Mesenchymal stem cell (in vitro differentiated cells and primary cell): ENCODE results near the gene NNMT.

Experiments used
- DNase-seq: peaks from one replicate; pipeline ENCODE4 v3.0.0-alpha.2; 2013
- H2AFZ ChIP-seq: one replicate; pipeline ENCODE4 v1.6.1; 2013; ENCODE audit warnings: low read depth, mild to moderate bottlenecking, control low read depth, inconsistent platforms, low read length, moderate library complexity
- H2AK5ac ChIP-seq: 2 replicates; pipeline ENCODE4 v1.6.1; 2013; ENCODE audit warnings: low read length, moderate library complexity, mild to moderate bottlenecking, inconsistent platforms; ENCODE audit not compliant: severe bottlenecking
- H2BK120ac ChIP-seq: one replicate; pipeline ENCODE4 v1.6.1; 2013; ENCODE audit warnings: low read depth, mild to moderate bottlenecking, inconsistent platforms, low read length, moderate library complexity
- H2BK12ac ChIP-seq, 2 experiments: one replicate each; pipeline ENCODE4 v1.6.1; 2013; ENCODE audit warnings: inconsistent platforms in 2 of 2, low read length in 2 of 2, mild to moderate bottlenecking in 2 of 2, moderate library complexity in 2 of 2, control low read depth in 1 of 2
- H2BK15ac ChIP-seq: one replicate; pipeline ENCODE4 v1.6.1; 2013; ENCODE audit warnings: mild to moderate bottlenecking, low read depth, inconsistent platforms; ENCODE audit not compliant: poor library complexity, severe bottlenecking
- H2BK5ac ChIP-seq: 2 replicates; pipeline ENCODE4 v1.6.1; 2013; ENCODE audit warnings: low read depth, mild to moderate bottlenecking, low read length, control low read depth, inconsistent platforms; ENCODE audit not compliant: poor library complexity, severe bottlenecking
- H3K14ac ChIP-seq, 2 experiments: one replicate each; pipeline ENCODE4 v1.6.1; 2013; ENCODE audit warnings: inconsistent platforms in 2 of 2, low read length in 2 of 2, control low read depth in 1 of 2, mild to moderate bottlenecking in 1 of 2, moderate library complexity in 1 of 2
- H3K18ac ChIP-seq, 2 experiments: one replicate each; pipeline ENCODE4 v1.6.1; 2013; ENCODE audit warnings: inconsistent platforms in 2 of 2, low read length in 2 of 2, control low read depth in 1 of 2, low read depth in 1 of 2, mild to moderate bottlenecking in 1 of 2
- H3K23ac ChIP-seq, 2 experiments: one replicate each; pipeline ENCODE4 v1.6.1; 2013; ENCODE audit warnings: inconsistent platforms in 2 of 2, low read length in 2 of 2, mild to moderate bottlenecking in 2 of 2, moderate library complexity in 2 of 2, control low read depth in 1 of 2
- H3K27ac ChIP-seq: 2 replicates; pipeline ENCODE4 v1.5.1; 2013; ENCODE audit warnings: mild to moderate bottlenecking, moderate library complexity, low read length, control low read depth, inconsistent platforms; ENCODE audit not compliant: poor library complexity, severe bottlenecking
- H3K27me3 ChIP-seq, 2 experiments: 2 replicates each; pipeline versions ENCODE4 v1.6.1 to v1.7.0; 2013; ENCODE audit warnings: low read length in 2 of 2, mild to moderate bottlenecking in 2 of 2, moderate library complexity in 2 of 2, control low read depth in 1 of 2, inconsistent platforms in 1 of 2; ENCODE audit not compliant: control insufficient read depth in 1 of 2, insufficient read depth in 1 of 2
- H3K36me3 ChIP-seq, 2 experiments: 2 replicates each; pipeline versions ENCODE4 v1.6.1 to v1.7.0; 2013; ENCODE audit warnings: low read length in 2 of 2, control low read depth in 1 of 2, inconsistent platforms in 1 of 2, low read depth in 1 of 2, mild to moderate bottlenecking in 1 of 2; ENCODE audit not compliant: insufficient read depth in 2 of 2, control insufficient read depth in 1 of 2
- H3K4ac ChIP-seq, 2 experiments: one replicate each; pipeline ENCODE4 v1.6.1; 2013; ENCODE audit warnings: inconsistent platforms in 2 of 2, low read length in 2 of 2, mild to moderate bottlenecking in 2 of 2, moderate library complexity in 2 of 2, control low read depth in 1 of 2, low read depth in 1 of 2
- H3K4me1 ChIP-seq: 2 replicates; pipeline ENCODE4 v1.6.1; 2013; ENCODE audit warnings: low read depth, low read length, control low read depth; ENCODE audit not compliant: control insufficient read depth, insufficient read depth
- H3K4me2 ChIP-seq: 2 replicates; pipeline ENCODE4 v1.6.1; 2013; ENCODE audit warnings: low read length, mild to moderate bottlenecking, inconsistent platforms; ENCODE audit not compliant: poor library complexity, severe bottlenecking
- H3K4me3 ChIP-seq, 2 experiments: 2 replicates each; pipeline versions ENCODE4 v1.5.1 to v1.7.0; 2013; ENCODE audit warnings: low read length in 2 of 2, mild to moderate bottlenecking in 2 of 2, control low read depth in 1 of 2, low read depth in 1 of 2; ENCODE audit not compliant: insufficient read depth in 1 of 2
- H3K79me1 ChIP-seq: replicated peaks from 2 replicates; pipeline ENCODE4 v1.6.1; 2013; ENCODE audit warnings: mild to moderate bottlenecking, control low read depth, low read length, inconsistent platforms; ENCODE audit not compliant: poor library complexity, severe bottlenecking
- H3K9ac ChIP-seq: 2 replicates; pipeline ENCODE4 v1.7.0; 2013; ENCODE audit warnings: mild to moderate bottlenecking, low read length, moderate library complexity
- H3K9me3 ChIP-seq: 2 replicates; pipeline ENCODE4 v1.7.0; 2013; ENCODE audit warnings: mild to moderate bottlenecking, low read length; ENCODE audit not compliant: control insufficient read depth
- H4K8ac ChIP-seq: one replicate; pipeline ENCODE4 v1.6.1; 2013; ENCODE audit warnings: inconsistent platforms, mild to moderate bottlenecking, low read length, moderate library complexity
- H4K91ac ChIP-seq: one replicate; pipeline ENCODE4 v1.6.1; 2013; ENCODE audit warnings: mild to moderate bottlenecking, low read length, inconsistent platforms
- WGBS: methylation state at CpG from one replicate; pipeline ENCODE4 v1.1.7; 2013; ENCODE audit warnings: mixed read lengths; 5-methylcytosine and 5-hydroxymethylcytosine counted together

The NNMT gene

DNA sequence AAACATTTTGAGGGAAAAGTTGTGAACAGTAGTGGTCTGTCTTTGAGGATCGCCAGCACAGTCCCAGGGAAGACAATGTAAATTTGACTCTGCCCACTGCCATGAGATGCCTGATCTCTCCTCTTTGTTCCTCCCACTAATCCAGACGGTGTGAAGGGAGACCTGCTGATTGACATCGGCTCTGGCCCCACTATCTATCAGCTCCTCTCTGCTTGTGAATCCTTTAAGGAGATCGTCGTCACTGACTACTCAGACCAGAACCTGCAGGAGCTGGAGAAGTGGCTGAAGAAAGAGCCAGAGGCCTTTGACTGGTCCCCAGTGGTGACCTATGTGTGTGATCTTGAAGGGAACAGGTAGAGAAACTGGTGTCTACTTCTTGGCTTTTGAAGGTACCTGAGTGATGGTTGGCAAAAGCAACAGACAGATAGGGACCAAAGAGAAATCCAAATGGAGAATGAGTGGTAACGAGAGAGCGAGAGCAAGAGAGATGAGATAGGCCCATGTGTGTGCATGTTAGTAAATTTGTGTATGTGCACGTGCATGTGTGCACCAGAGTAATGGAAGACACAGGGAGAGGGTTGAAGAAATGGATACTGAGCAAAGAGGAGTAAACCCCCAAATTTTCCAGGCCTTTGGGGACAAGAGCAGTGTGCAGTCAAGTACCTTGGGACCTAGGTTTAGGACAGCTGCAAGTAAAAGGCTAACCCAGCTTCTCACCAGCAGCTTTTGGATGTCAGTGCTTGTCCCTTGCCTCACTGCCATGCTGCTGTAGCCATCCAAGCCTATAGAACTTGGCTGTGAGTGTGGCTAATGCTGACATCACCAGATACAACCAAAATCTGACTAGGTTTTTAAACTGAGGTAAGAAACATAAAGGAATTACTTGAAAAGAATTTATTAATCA is 1.9 kb downstream of the NNMT start:
- Histone ChIP-seq H3K79me1 (no peaks in the 10 kb centered on the region), H2BK15ac (peak overlapping the region; percentile 63), H3K27me3 (no peaks in the 10 kb centered on the region)

DNA sequence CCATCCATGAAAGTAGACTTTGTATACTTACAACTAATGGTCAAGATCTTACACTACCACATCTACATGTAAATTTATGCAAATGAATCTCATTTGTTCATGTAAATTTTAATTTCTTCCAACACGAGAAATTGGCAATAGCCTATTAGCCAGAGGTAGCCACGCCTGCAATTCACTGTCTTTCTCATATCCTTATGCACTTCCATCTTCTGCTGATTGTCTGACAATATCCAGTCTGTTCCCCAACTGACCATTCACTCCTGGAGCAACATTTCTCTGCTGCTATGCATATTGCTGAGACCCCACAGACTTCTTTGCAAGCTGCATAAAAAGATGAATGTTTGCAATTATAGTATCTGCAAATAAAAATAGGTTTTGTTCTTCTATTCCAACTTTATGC is 2.5 kb downstream of the NNMT start:
- Histone ChIP-seq H4K8ac (no peak overlapping the region), H3K23ac (no peak overlapping the region), H3K9me3 (peaks cover 12% of the 10 kb centered on the region), H2BK5ac (no peak overlapping the region), H2AFZ (no peak overlapping the region), H3K9ac (peak overlapping the region; percentile 100), H3K4ac (no peak overlapping the region), H3K4me2 (peak overlapping the region; percentile 18), H2BK15ac (no peak overlapping the region), H3K14ac (no peak overlapping the region), H3K36me3 (peaks cover 9 to 61% of the 10 kb centered on the region in 2 experiments), H3K27ac (peak overlapping the region; percentile 97), H2BK120ac (no peak overlapping the region), H3K18ac (no peak overlapping the region), H2AK5ac (no peak overlapping the region), H3K27me3 (no peaks in the 10 kb centered on the region), H3K4me3 (peak overlapping the region; percentile 22 to 92), H4K91ac (no peak overlapping the region), H3K79me1 (no peaks in the 10 kb centered on the region), H3K4me1 (peaks cover 5% of the 10 kb centered on the region), H2BK12ac (no peak overlapping the region)
- peak; percentile 46 for DNase-seq
- WGBS, result 44% methylated on average over 2 of the region's 2 CpGs

More for the DNA sequence above, 1.9 kb downstream of the NNMT start:
- WGBS, result 56% methylated on average over 8 of the region's 8 CpGs
- Histone ChIP-seq H2BK5ac (peak overlapping the region; percentile 75), H4K91ac (no peak overlapping the region), H2AK5ac (peak overlapping the region; percentile 92), H2BK12ac (peak overlapping the region; percentile 42 to 68), H3K9ac (peak overlapping the region; percentile 100), H3K18ac (peak overlapping the region; percentile 34 to 91), H2AFZ (no peak overlapping the region), H3K4me3 (peak overlapping the region; percentile 57 to 92), H3K14ac (peak overlapping the region in 1 of 2 experiments; percentile 2), H3K23ac (no peak overlapping the region), H2BK120ac (peak overlapping the region; percentile 15), H3K36me3 (peaks cover 7 to 55% of the 10 kb centered on the region in 2 experiments), H3K27ac (peak overlapping the region; percentile 97), H3K4ac (peak overlapping the region in 1 of 2 experiments; percentile 74), H3K4me1 (peaks cover 5% of the 10 kb centered on the region), H4K8ac (peak overlapping the region; percentile 78), H3K4me2 (peak overlapping the region; percentile 67), H3K9me3 (peaks cover 12% of the 10 kb centered on the region)
- DNase-seq, result peak; percentile 70

DNA sequence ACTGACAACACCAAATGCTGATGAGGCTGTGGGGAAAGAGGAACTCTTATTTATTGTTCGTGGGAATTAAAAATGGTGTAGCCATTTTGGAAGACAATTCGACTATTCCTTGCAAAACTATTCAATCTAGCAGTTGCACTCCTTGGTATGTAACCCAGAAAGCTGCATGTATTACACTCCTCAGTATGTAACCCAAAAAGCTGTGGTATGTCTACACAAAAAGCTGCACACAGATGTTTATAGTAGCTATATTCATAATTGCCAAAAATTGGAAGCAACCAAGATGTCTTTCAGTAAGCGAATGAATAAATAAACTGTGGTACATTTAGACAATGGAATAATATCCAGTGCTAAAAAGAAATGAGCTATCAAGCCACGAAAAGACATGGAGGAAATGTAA is 4.9 kb downstream of the NNMT start:
- peak overlapping the region; percentile 32 for H3K4me2 ChIP-seq
- H2AFZ ChIP-seq, result no peak overlapping the region
- H3K9me3 ChIP-seq, result peaks cover 12% of the 10 kb centered on the region
- WGBS, result 100% methylated on average over 3 of the region's 4 CpGs
- no peak for DNase-seq
- H3K14ac ChIP-seq, result no peak overlapping the region
- H2BK12ac ChIP-seq, result no peak overlapping the region
- peaks cover 5% of the 10 kb centered on the region for H3K4me1 ChIP-seq
- H2AK5ac ChIP-seq, result no peak overlapping the region
- no peak overlapping the region for H2BK15ac ChIP-seq
- no peak overlapping the region for H2BK120ac ChIP-seq
- no peaks in the 10 kb centered on the region for H3K27me3 ChIP-seq
- peak overlapping the region; percentile 65 for H3K27ac ChIP-seq
- no peak overlapping the region for H2BK5ac ChIP-seq
- no peak overlapping the region for H3K18ac ChIP-seq
- H3K9ac ChIP-seq, result peak overlapping the region; percentile 100
- no peak overlapping the region for H3K23ac ChIP-seq
- H3K4me3 ChIP-seq, result peak overlapping the region in 1 of 2 experiments; percentile 92
- H4K8ac ChIP-seq, result no peak overlapping the region
- peaks cover 16 to 75% of the 10 kb centered on the region in 2 experiments for H3K36me3 ChIP-seq
- H3K4ac ChIP-seq, result no peak overlapping the region
- no peak overlapping the region for H4K91ac ChIP-seq
- H3K79me1 ChIP-seq, result no peaks in the 10 kb centered on the region

DNA sequence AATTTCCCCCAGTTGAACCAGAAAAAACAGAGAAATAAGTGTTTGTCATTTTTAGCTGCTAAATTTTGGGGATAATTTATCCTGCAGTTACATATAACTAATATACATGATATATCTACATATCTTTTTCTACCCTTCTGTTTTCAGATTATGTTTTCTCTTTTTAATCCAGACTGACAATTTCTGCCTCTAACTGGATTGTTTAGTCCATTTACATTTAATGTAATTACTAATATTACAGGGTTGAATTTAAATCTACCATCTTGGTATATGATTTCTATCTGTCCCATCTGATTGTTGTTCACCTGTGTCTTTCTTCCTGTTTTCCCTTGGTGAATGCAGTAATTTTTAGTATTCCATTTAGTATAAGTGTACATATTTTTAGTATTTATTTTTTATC is 5.7 kb downstream of the NNMT start:
- no peak overlapping the region for H2BK15ac ChIP-seq
- no peak overlapping the region for H3K18ac ChIP-seq
- no peak overlapping the region for H2BK5ac ChIP-seq
- peak overlapping the region; percentile 100 for H3K9ac ChIP-seq
- H3K9me3 ChIP-seq, result peaks cover 12% of the 10 kb centered on the region
- H2BK12ac ChIP-seq, result no peak overlapping the region
- H3K4me1 ChIP-seq, result peaks cover 5% of the 10 kb centered on the region
- H4K8ac ChIP-seq, result no peak overlapping the region
- H3K14ac ChIP-seq, result no peak overlapping the region
- no peak overlapping the region for H3K23ac ChIP-seq
- no peak overlapping the region for H2AFZ ChIP-seq
- H3K36me3 ChIP-seq, result peaks cover 16 to 76% of the 10 kb centered on the region in 2 experiments
- peak overlapping the region; percentile 65 for H3K27ac ChIP-seq
- no peak overlapping the region for H3K4me2 ChIP-seq
- no peak for DNase-seq
- no peak overlapping the region for H2AK5ac ChIP-seq
- no peaks in the 10 kb centered on the region for H3K79me1 ChIP-seq
- H3K4ac ChIP-seq, result no peak overlapping the region
- H3K27me3 ChIP-seq, result no peaks in the 10 kb centered on the region
- H4K91ac ChIP-seq, result no peak overlapping the region
- H3K4me3 ChIP-seq, result peak overlapping the region in 1 of 2 experiments; percentile 92
- H2BK120ac ChIP-seq, result no peak overlapping the region
